ENCODE measurements around the gene SEMA6A.

Gene SEMA6A

GRCh38 chr5:116571568-116572349 is 2.9 kb downstream of the SEMA6A start:
- TF ChIP-seq CTCF (conservative IDR thresholded peaks at IDR 0.05; ENCODE audit: low read depth, low read length): no peak
- H3K4me3 ChIP-seq (ENCODE audit: low read depth, low read length): no peak overlapping the region
- peak; percentile 2 for DNase-seq (ENCODE audit: low read depth)

- DNase-seq (ENCODE audit: low read depth): no peak
- no peak overlapping the region for H3K4me3 ChIP-seq (ENCODE audit: low read depth, low read length)
- TF ChIP-seq CTCF (conservative IDR thresholded peaks at IDR 0.05; ENCODE audit: low read depth, low read length): no peak
These were observed 4.6 kb downstream of the SEMA6A start for GRCh38 chr5:116569999-116570398.

- TF ChIP-seq CTCF (conservative IDR thresholded peaks at IDR 0.05; ENCODE audit: low read depth, low read length): no peak
These were observed 7.5 kb downstream of the SEMA6A start for GRCh38 chr5:116567106-116567505.

GRCh38 chr5:116566251-116566650 is 8.4 kb downstream of the SEMA6A start:
- no peak for TF ChIP-seq CTCF (conservative IDR thresholded peaks at IDR 0.05; ENCODE audit: low read depth, low read length)
- no peak overlapping the region for H3K4me3 ChIP-seq (ENCODE audit: low read depth, low read length)
- DNase-seq (ENCODE audit: low read depth): no peak

More at GRCh38 chr5:116567106-116567505, 7.5 kb downstream of the SEMA6A start:
- H3K4me3 ChIP-seq (ENCODE audit: low read depth, low read length): no peak overlapping the region
- no peak for DNase-seq (ENCODE audit: low read depth)

GRCh38 chr5:116564756-116565490 is 9.7 kb downstream of the SEMA6A start:
- no peak overlapping the region for H3K4me3 ChIP-seq (ENCODE audit: low read depth, low read length)
- no peak for DNase-seq (ENCODE audit: low read depth)
- TF ChIP-seq CTCF (conservative IDR thresholded peaks at IDR 0.05; ENCODE audit: low read depth, low read length): no peak

GRCh38 chr5:116564312-116564711 is 10.3 kb downstream of the SEMA6A start:
- no peak overlapping the region for H3K4me3 ChIP-seq (ENCODE audit: low read depth, low read length)
- no peak for TF ChIP-seq CTCF (conservative IDR thresholded peaks at IDR 0.05; ENCODE audit: low read depth, low read length)
- DNase-seq (ENCODE audit: low read depth): no peak

All from choroid plexus epithelial cell (primary cell).